Natural killer cell treated with Interleukin-12 subunit alpha and Interleukin-12 subunit beta and Interleukin-15 and Interleukin-18, amount 100 ng/mL, for 72 hours (primary cell): ENCODE measurements around the gene DHCR24. TPM values are rescaled to one million over a fixed set of nuclear protein-coding genes. Genes with fewer than 3 reads are reported as not detected.

ENCODE experiments used
- ATAC-seq, 2 donors: fragments of 150-1000 bp; cut with Tn5 transposase in 1 of 2; sonication (Bioruptor Pico), chemical (Tn5 transposase) in 1 of 2; 2 replicates each; pipeline ENCODE4 v1.10.0; 2021
- DNase-seq: peaks from one replicate; pipeline ENCODE4 v3.0.0; 2022; ENCODE audit warnings: low spot score
- H3K27ac Mint-ChIP-seq, 2 donors: 1 replicate in 1 of 2; 2 replicates in 1 of 2; pipeline ENCODE4 v1.8.0; 2022; ENCODE audit warnings: mixed read lengths in 2 of 2, mild to moderate bottlenecking in 1 of 2, moderate library complexity in 1 of 2
- H3K27me3 Mint-ChIP-seq, 2 donors: 1 replicate in 1 of 2; 2 replicates in 1 of 2; pipeline ENCODE4 v1.8.0; 2022; ENCODE audit warnings: mixed read lengths in 2 of 2
- H3K36me3 Mint-ChIP-seq: one replicate; pipeline ENCODE4 v1.8.0; 2022; ENCODE audit warnings: mixed read lengths
- H3K4me1 Mint-ChIP-seq, 2 donors: 1 replicate in 1 of 2; 2 replicates in 1 of 2; pipeline ENCODE4 v1.8.0; 2022; ENCODE audit warnings: low read depth in 2 of 2, mixed read lengths in 2 of 2, mild to moderate bottlenecking in 1 of 2
- H3K4me3 Mint-ChIP-seq: one replicate; pipeline ENCODE4 v1.8.0; 2022; ENCODE audit warnings: mixed read lengths
- H3K9me3 Mint-ChIP-seq: 2 replicates; pipeline ENCODE4 v1.8.0; 2022; ENCODE audit warnings: mixed read lengths
- total RNA-seq, 2 donors: library from RNA; stranded (reverse); gene quantifications; one replicate each; pipeline ENCODE4 v1.2.3, GENCODE V29; 2022

The DHCR24 gene
- total RNA-seq, 2 donors from 2014 or later, result 124 to 187 TPM

GRCh38 chr1:54816130-54816529 is 70.9 kb downstream of the DHCR24 start:
- H3K9me3 Mint-ChIP-seq, result no peaks in the 10 kb centered on the region
- H3K4me3 Mint-ChIP-seq, result no peak overlapping the region
- DNase-seq (no peak), ATAC-seq (no peak)
- peak overlapping the region in 1 of 2 donors; percentile 35 for H3K27ac Mint-ChIP-seq
- no peaks in the 10 kb centered on the region for H3K27me3 Mint-ChIP-seq
- H3K4me1 Mint-ChIP-seq, result peaks cover 22 to 27% of the 10 kb centered on the region in 2 donors
- peaks cover 3% of the 10 kb centered on the region for H3K36me3 Mint-ChIP-seq

- no peak overlapping the region for H3K4me3 Mint-ChIP-seq
- H3K4me1 Mint-ChIP-seq, result peaks cover 22 to 35% of the 10 kb centered on the region in 2 donors
Measured at GRCh38 chr1:54815086-54815876, 71.7 kb downstream of the DHCR24 start.

GRCh38 chr1:54814571-54814970 is 72.4 kb downstream of the DHCR24 start:
- no peak for ATAC-seq
- Mint-ChIP-seq H3K36me3 (no peaks in the 10 kb centered on the region), H3K4me3 (no peak overlapping the region), H3K9me3 (no peaks in the 10 kb centered on the region), H3K27ac (peak overlapping the region in 1 of 2 donors; percentile 20), H3K27me3 (no peaks in the 10 kb centered on the region), H3K4me1 (peaks cover 26 to 36% of the 10 kb centered on the region in 2 donors)
- DNase-seq, result no peak

More at GRCh38 chr1:54815086-54815876, 71.7 kb downstream of the DHCR24 start:
- Mint-ChIP-seq H3K9me3 (no peaks in the 10 kb centered on the region), H3K36me3 (no peaks in the 10 kb centered on the region), H3K27ac (peak overlapping the region in 1 of 2 donors; percentile 20), H3K27me3 (no peaks in the 10 kb centered on the region)
- DNase-seq (no peak), ATAC-seq (no peak)

- ATAC-seq, result no peak
- Mint-ChIP-seq H3K27me3 (no peaks in the 10 kb centered on the region), H3K27ac (peak overlapping the region; percentile 65 to 72), H3K9me3 (no peaks in the 10 kb centered on the region), H3K4me3 (no peak overlapping the region), H3K4me1 (peaks cover 26 to 38% of the 10 kb centered on the region in 2 donors), H3K36me3 (no peaks in the 10 kb centered on the region)
- no peak for DNase-seq
Measured at GRCh38 chr1:54814126-54814498, 72.9 kb downstream of the DHCR24 start.

- H3K27me3 Mint-ChIP-seq, result no peaks in the 10 kb centered on the region
- H3K9me3 Mint-ChIP-seq, result no peaks in the 10 kb centered on the region
- ATAC-seq (peak in 1 of 2 donors; percentile 2), DNase-seq (no peak)
- H3K4me1 Mint-ChIP-seq, result peaks cover 28 to 43% of the 10 kb centered on the region in 2 donors
- H3K27ac Mint-ChIP-seq, result peak overlapping the region; percentile 65 to 72
- H3K4me3 Mint-ChIP-seq, result peak overlapping the region; percentile 53
- no peaks in the 10 kb centered on the region for H3K36me3 Mint-ChIP-seq
Measured at GRCh38 chr1:54813485-54814125, 73.4 kb downstream of the DHCR24 start.

GRCh38 chr1:54812801-54813484 is 74.1 kb downstream of the DHCR24 start:
- H3K4me1 Mint-ChIP-seq, result peaks cover 31 to 45% of the 10 kb centered on the region in 2 donors
- no peaks in the 10 kb centered on the region for H3K36me3 Mint-ChIP-seq
- ATAC-seq (peak in 1 of 2 donors; percentile 66), DNase-seq (no peak)
- no peaks in the 10 kb centered on the region for H3K9me3 Mint-ChIP-seq
- peak overlapping the region; percentile 53 for H3K4me3 Mint-ChIP-seq
- H3K27ac Mint-ChIP-seq, result peak overlapping the region; percentile 65 to 72
- H3K27me3 Mint-ChIP-seq, result no peaks in the 10 kb centered on the region

GRCh38 chr1:54811739-54812655 is 75.0 kb downstream of the DHCR24 start:
- H3K27ac Mint-ChIP-seq, result peak overlapping the region in 1 of 2 donors; percentile 72
- H3K36me3 Mint-ChIP-seq, result no peaks in the 10 kb centered on the region
- H3K4me3 Mint-ChIP-seq, result peak overlapping the region; percentile 32
- no peaks in the 10 kb centered on the region for H3K9me3 Mint-ChIP-seq
- peaks cover 40 to 53% of the 10 kb centered on the region in 2 donors for H3K4me1 Mint-ChIP-seq
- ATAC-seq, result no peak
- DNase-seq, result no peak
- H3K27me3 Mint-ChIP-seq, result no peaks in the 10 kb centered on the region

GRCh38 chr1:54811066-54811465 is 75.9 kb downstream of the DHCR24 start:
- ATAC-seq (no peak), DNase-seq (no peak)
- no peaks in the 10 kb centered on the region for H3K9me3 Mint-ChIP-seq
- peaks cover 43 to 61% of the 10 kb centered on the region in 2 donors for H3K4me1 Mint-ChIP-seq
- H3K27me3 Mint-ChIP-seq, result no peaks in the 10 kb centered on the region
- H3K27ac Mint-ChIP-seq, result no peak overlapping the region
- no peak overlapping the region for H3K4me3 Mint-ChIP-seq
- H3K36me3 Mint-ChIP-seq, result no peaks in the 10 kb centered on the region

- peaks cover 45 to 65% of the 10 kb centered on the region in 2 donors for H3K4me1 Mint-ChIP-seq
- peak; percentile 57 to 67 for ATAC-seq
Measured at GRCh38 chr1:54810153-54810942, 76.6 kb downstream of the DHCR24 start.

GRCh38 chr1:54809496-54810074 is 77.4 kb downstream of the DHCR24 start:
- DNase-seq (no peak), ATAC-seq (no peak)
- Mint-ChIP-seq H3K4me1 (peaks cover 52 to 73% of the 10 kb centered on the region in 2 donors), H3K36me3 (no peaks in the 10 kb centered on the region), H3K27me3 (no peaks in the 10 kb centered on the region), H3K9me3 (no peaks in the 10 kb centered on the region), H3K27ac (peak overlapping the region; percentile 59 to 76), H3K4me3 (peak overlapping the region; percentile 28)

More at GRCh38 chr1:54810153-54810942, 76.6 kb downstream of the DHCR24 start:
- DNase-seq, result peak; percentile 68
- Mint-ChIP-seq H3K27me3 (no peaks in the 10 kb centered on the region), H3K4me3 (peak overlapping the region; percentile 28), H3K9me3 (no peaks in the 10 kb centered on the region), H3K27ac (peak overlapping the region; percentile 59 to 76), H3K36me3 (no peaks in the 10 kb centered on the region)

GRCh38 chr1:54808443-54809207 is 78.4 kb downstream of the DHCR24 start:
- H3K36me3 Mint-ChIP-seq, result no peaks in the 10 kb centered on the region
- ATAC-seq (no peak), DNase-seq (peak; percentile 51)
- peak overlapping the region; percentile 69 for H3K27ac Mint-ChIP-seq
- no peaks in the 10 kb centered on the region for H3K27me3 Mint-ChIP-seq
- peaks cover 62 to 82% of the 10 kb centered on the region in 2 donors for H3K4me1 Mint-ChIP-seq
- peak overlapping the region; percentile 82 for H3K4me3 Mint-ChIP-seq
- no peaks in the 10 kb centered on the region for H3K9me3 Mint-ChIP-seq
